ENCODE measurements around the gene UBQLN3.

UBQLN3 gene

GRCh38 chr11:5509803-5510202 is at the start of gene UBQLN3:
Gene UBQLN3 (minus strand): TSS chr11:5509957. CDS start chr11:5509558, 399 bp downstream.
- no peak for DNase-seq (ENCODE audit: low read depth in 2 of 2)

GRCh38 chr11:5557751-5558150 is 48.0 kb upstream of the UBQLN3 start:
- DNase-seq (ENCODE audit: low read depth in 2 of 2): no peak

- no peak for DNase-seq (ENCODE audit: low read depth in 2 of 2)
These were observed 46.9 kb upstream of the UBQLN3 start for GRCh38 chr11:5556596-5557188.

- DNase-seq (ENCODE audit: low read depth in 2 of 2): no peak
These were observed 43.6 kb upstream of the UBQLN3 start for GRCh38 chr11:5553343-5553742.

- DNase-seq (ENCODE audit: low read depth in 2 of 2): no peak
These were observed 40.8 kb upstream of the UBQLN3 start for GRCh38 chr11:5550440-5551095.

- no peak for DNase-seq (ENCODE audit: low read depth in 2 of 2)
These were observed 38.7 kb upstream of the UBQLN3 start, which contains the start of gene OR52H1 for GRCh38 chr11:5548440-5548839. Gene OR52H1 (minus strand): TSS chr11:5548540. CDS start chr11:5545505, 3,035 bp downstream.

- no peak for DNase-seq (ENCODE audit: low read depth in 2 of 2)
These were observed 38.2 kb upstream of the UBQLN3 start for GRCh38 chr11:5547982-5548381.

- no peak for DNase-seq (ENCODE audit: low read depth in 2 of 2)
These were observed 36.7 kb upstream of the UBQLN3 start for GRCh38 chr11:5546457-5546856.

- DNase-seq (ENCODE audit: low read depth in 2 of 2): no peak
These were observed 31.7 kb upstream of the UBQLN3 start for GRCh38 chr11:5541427-5541826.

GRCh38 chr11:5536482-5536881 is 26.7 kb upstream of the UBQLN3 start:
- DNase-seq (ENCODE audit: low read depth in 2 of 2): no peak

- DNase-seq (ENCODE audit: low read depth in 2 of 2): no peak
These were observed 24.3 kb upstream of the UBQLN3 start for GRCh38 chr11:5534046-5534445.

- no peak for DNase-seq (ENCODE audit: low read depth in 2 of 2)
These were observed 21.5 kb upstream of the UBQLN3 start for GRCh38 chr11:5531053-5531831.

- no peak for DNase-seq (ENCODE audit: low read depth in 2 of 2)
These were observed 18.7 kb upstream of the UBQLN3 start for GRCh38 chr11:5528495-5528894.

- DNase-seq (ENCODE audit: low read depth in 2 of 2): no peak
These were observed 18.0 kb upstream of the UBQLN3 start for GRCh38 chr11:5527716-5528115.

- DNase-seq (ENCODE audit: low read depth in 2 of 2): no peak
These were observed 15.0 kb upstream of the UBQLN3 start for GRCh38 chr11:5524756-5525155.

- no peak for DNase-seq (ENCODE audit: low read depth in 2 of 2)
These were observed 12.6 kb upstream of the UBQLN3 start for GRCh38 chr11:5522308-5522707.

GRCh38 chr11:5521540-5521939 is 11.8 kb upstream of the UBQLN3 start:
- DNase-seq (ENCODE audit: low read depth in 2 of 2): no peak

GRCh38 chr11:5516599-5516998 is 6.8 kb upstream of the UBQLN3 start, which contains the start of gene UBQLNL:
Gene UBQLNL (minus strand): TSS chr11:5516699. CDS start chr11:5516441, 258 bp downstream.
- DNase-seq (ENCODE audit: low read depth in 2 of 2): no peak

- DNase-seq (ENCODE audit: low read depth in 2 of 2): no peak
These were observed 5.1 kb upstream of the UBQLN3 start for GRCh38 chr11:5514841-5515240.

- DNase-seq (ENCODE audit: low read depth in 2 of 2): no peak
These were observed 1.2 kb downstream of the UBQLN3 start for GRCh38 chr11:5508605-5509004.

GRCh38 chr11:5507933-5508305 is 1.8 kb downstream of the UBQLN3 start:
- DNase-seq (ENCODE audit: low read depth in 2 of 2): no peak

- no peak for DNase-seq (ENCODE audit: low read depth in 2 of 2)
These were observed 2.4 kb downstream of the UBQLN3 start for GRCh38 chr11:5507177-5507932.
